EH (cell line): Measurements from ENCODE around the gene HOXB6.

Source experiments
- DNase-seq: peaks from one replicate; pipeline ENCODE4 v3.0.0-alpha.2; 2015; ENCODE audit warnings: low read depth

The HOXB6 gene

DNA sequence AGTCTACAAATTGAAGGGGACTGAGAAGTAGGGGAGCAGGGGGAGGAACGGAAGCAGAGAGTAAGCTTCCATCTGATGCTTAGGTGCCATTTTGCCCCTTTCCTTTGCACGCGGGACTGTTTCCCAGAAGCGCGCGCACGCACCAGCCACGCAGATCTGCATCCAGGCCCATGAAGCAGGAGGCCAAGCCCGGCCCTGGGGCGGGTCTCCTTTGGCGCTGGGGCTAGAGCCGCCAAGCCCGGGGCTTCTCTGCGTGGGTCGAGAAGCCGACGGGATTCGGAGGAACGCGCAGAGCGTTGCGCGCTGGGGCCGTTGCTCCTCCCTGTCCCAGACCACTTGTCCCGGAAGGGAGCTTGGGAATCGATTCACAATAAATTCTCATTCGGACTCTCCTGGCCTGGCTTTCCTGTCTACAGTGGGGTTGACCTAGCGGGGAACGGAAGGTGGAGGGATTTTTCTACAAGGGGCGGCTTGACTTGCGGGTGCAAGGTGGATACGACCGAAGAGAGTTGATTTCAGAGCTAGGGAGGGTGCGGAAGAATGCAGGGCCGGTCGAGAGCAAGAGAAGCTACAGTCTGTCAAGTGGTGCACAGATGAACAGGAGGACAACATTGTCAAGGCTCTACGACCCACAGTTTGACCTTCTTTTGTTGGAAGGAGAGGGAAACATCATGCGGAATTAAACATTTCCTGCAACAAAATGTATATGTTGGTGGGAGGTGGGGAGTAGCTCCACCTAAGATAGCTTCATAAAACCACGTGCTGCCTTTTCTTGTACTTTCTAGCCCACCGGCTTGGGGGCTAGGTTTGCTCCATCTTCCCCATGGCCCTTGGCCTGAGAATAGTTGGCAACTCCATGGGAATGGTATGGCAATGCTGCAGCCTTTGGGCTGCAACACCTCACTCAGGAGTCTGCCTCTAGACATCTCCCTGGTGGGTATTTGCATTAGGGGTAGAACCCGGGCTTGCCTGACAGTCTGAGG is 16.9 kb upstream of the HOXB6 start:
- no peak for DNase-seq

DNA sequence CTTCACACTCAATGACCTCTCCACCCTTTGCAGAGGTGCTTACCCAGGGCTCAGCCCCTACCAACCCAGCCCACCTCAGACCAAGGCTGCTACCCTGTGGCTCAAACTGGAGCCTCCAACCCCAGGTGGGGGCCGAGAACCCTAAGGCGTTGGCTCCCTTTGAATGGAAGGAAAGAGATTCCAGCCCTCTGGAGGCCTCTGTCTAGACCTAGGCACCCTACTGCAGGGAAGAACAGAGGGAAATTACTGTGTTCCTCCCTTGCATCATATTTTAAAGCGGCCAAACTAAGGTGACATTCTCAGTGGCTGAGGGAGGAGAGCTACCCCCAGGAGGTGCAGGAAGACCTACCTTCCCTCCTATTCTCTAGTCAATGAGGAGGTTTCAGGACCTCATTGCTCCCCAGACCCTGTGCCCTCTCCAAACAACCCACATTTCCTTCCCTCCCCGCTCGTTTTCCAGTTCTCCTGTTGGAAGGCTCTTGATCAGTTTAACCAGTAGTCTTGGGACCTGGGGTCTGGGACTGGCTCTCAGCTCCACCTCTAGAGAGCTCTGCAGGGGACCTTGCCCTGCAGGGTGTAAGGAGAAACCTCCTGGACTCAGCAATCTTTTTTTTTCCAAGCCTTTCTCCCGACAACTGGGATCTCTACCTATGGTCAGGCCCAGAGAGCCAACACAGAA is 15.8 kb upstream of the HOXB6 start:
- no peak for DNase-seq

DNA sequence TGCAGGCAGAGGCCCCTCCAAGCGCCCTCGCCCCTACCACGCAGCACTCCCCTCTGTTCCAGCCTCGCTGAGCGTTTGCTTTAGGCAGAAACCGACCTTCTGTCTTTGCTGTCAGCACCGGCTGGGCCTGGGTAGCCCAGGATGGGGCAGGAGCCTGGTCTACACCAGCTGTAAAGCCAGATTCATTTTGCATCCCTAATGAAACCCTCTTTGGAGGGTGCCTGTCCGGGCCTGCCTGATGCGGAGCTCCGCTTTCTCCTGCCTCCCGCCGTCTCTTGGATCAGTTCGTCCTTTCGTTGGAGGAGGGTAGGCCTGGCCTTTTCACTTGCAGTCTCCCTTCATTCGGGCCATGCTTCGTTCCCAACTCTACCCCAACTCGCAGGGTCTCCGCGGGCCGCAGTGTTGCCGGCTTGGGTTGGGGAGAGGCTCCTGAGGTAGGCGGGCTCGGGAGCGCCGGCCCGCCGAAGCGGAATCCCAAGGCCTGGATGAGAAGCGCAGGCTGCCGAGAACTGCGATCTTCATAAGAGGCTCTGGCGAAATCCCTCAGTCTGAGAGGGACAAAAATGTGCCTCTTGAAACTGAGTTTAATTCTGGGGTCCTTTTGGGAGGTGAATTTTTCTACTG is 15.2 kb upstream of the HOXB6 start:
- DNase-seq, result no peak

DNA sequence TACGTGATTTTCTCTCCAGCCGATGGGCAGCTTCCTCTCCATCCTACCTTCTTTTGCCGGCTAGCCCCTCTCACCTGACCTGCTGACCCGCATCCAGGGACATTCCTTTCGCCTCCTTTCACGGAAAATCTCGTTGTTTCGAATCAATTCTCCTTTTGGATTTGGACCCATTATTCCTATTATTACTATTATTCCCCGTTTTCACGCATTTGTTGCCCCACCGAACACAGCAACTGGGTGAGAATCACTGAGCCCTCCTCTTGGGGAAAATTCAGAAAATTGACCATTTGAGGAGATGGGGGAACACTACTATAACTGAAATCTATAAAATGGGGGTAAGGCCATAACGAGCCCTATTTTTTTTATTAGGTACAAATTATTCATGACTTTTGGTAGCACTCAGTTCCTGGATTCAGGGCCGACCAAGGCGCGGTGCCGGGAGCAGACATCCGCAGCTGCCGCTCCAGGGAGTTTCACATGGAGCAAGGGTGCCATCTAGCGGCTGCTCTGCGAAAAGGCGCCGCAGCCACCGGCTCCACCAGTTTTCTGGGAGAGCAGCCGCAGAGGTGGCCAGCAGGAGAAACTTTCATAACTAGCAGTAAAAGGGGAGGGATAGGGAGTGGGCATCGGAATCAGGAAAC is 13.6 kb upstream of the HOXB6 start:
- DNase-seq, result peak; percentile 78

DNA sequence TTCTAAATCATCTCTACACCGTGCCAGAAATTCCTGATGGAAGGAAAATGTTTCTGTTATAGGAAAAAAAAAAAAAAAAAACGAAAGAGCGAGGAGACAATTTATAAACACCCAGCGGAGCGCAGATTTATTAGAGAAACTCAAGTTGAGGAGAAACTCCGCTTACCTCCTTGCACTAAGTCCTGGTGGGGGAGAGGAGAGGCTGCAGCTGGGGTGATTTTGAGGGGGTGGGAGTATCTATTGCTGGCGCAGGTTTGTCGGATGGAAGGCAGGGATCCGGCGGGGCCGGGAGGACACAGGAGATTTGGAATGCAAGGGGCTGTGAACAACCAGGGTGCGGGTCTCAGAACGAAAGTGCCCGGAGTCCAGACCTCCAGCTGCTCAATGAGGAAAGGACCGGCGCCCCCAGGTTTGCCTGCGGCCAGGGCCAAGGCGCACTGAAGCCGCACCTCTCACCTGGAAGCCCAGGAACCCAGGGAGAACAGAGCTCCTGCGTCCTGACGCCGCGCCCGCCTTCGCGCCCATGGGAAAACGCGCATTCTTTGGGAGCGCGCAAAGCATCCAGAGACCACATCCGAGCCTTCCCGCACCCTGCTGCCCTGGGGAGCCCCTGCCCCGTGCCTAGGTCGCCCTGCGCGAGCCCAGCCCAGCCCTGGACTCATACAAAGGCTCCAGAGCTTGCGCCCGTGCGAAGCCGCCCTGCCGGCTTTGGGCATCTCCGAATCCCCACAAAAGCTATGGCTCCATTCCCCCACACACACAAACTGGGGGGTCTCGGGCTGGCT is 12.9 kb upstream of the HOXB6 start:
- no peak for DNase-seq

DNA sequence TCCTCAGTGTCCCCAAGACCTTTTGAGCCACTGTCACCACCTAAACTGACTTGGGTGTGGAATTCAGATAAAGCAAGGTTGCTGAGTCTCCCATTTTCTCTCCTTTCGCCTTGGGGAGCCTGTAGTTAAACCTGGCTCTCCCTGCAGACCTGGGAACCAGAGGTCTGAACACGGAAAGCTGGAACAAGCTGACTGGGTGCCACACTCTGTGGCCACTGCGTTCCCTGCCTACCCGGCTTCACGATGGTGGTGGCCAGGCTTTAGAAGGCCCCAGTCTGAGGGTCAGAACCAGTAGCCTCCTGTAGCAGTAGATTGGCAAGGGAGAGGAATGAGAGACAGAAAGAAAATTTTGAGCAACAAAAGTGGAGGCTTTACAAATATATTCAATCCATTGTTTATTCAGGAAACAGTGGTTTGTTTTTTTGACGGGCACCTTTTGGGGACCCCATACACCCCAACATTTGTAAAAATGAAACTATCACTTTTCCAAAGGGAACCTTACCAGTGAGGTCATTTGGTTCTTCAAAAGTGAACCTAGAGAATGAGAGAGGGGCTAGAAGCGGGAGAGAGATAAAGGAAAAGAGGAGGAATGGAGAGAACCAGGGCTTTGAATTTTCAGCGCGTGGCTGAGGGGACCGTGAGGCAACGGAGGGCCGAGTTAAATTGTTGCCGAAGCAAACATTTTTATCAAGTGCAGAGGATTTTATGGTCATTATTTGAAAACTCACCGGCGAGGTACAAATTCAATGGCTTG is 12.1 kb upstream of the HOXB6 start:
- DNase-seq, result no peak

DNA sequence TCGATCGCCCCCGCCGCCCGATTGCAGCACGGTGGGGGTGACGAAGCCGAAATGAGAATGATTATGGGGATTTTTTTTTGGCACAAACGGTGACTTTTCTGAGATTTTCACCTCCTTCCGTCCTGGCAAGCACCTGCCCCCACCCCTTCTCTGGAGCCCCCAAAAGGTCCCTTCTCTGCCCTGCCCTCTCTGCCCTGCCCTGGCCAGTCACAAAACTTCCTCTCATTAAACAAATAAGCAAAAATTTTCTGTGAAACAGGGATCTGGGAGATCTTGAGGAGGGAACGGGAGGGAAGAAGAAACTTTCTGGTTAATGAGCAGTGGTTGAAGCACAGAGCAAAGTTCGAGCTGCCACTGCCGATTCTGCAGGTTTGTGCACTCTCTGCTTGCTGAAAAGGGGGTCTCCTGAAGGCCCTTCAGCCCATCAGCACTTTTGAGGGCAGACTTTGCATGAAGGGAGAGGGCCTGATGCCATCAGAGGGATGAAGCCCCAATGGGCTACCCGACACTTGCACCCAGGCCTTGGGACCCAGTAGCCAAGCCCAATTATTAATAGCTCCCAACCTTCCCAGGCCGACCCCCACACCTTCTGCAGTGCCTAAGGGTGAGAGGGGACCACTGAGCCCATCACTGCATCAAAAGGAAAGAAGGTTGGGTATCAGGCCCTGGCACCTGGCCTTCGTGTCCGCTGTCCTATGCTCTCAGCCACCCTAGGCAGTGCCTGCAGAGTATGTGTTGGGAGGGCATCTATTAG is 11.4 kb upstream of the HOXB6 start:
- DNase-seq, result no peak

DNA sequence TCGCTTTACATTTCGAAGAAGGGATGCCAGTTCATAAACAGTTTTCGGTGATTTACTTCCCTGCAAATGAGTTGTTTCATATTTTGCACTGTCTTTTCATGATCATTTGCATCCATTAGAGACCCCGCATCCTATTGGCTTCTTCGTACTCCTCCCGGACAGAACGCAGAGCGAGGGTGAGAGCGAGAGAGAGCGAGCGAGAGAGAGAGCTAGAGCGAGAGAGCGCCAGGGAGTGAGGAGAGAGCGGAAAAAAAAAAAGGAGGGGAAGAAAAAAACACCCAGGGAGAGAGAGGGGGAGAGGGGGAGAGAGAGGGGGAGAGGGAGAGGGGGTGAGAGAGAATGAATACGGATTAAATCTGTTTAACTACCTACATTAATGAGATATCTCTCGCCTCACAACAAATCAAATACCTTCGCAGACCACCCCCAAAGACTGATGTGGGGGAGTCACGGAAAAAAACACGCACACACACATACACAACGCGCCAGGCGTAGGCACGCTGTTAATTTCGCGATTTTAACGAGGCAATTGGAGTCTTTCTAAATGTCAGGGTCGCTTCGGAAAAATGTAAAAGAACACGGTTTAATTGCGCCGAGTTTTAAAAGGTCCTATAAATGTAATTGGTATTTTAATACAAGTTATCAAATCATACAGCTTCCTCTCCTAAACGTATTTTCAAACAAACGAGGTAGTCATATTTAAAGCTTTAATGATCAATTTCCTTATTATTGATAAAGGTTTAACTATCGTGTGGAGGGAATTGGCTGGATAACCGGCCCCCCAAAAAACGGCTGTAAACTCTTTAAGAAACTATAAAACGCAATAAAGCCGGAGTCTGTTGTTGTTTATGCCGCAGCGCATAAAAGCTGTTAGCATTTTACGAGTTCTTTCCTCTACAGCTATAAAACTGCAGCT is 10.5 kb upstream of the HOXB6 start, which contains the start of gene HOXB8:
Gene HOXB8 (minus strand): TSS at position 246 of the 916 bp plus-strand sequence. CDS start 588 bp downstream, outside the sequence.
- DNase-seq, result no peak

DNA sequence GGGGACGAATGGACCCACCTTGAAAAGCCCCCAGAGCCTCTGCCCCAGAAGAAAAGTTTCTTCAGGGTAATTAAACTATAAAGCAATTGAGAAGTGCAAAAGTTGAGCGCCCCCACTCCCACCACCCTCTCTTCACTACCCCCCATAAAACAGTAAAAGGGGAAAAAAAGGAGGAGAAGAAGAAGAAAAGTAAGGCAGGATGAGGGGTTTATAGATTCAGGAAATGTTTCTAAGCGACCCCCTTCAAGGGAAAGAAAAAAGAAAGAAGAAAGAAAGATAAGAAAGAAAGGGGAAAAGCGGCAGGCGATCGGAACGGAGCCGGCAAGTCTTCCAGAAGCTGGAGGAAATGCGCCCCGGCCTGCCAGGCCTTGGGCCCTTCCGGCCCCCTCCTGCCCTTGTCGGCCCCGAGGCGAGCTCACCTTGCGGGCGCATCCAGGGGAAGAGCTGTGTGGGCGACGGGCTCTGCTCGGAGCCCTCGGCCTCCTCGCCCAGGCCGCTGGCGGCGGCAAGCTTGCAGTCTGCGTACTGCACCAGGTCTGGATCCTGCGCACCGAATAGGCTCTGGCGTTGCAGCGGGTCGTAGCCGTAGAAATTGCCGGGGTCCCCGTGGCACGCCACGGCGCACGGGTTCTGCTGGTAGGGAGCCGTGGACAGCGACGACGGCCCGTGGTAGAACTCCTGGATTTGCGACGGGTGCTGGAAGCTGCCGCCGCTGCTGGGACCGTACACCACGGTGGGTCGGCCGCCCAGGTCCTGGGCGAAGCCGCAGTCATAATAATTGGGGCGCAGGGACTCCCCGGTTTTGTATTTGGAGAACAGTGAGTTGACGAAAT is 9.3 kb upstream of the HOXB6 start:
- no peak for DNase-seq

DNA sequence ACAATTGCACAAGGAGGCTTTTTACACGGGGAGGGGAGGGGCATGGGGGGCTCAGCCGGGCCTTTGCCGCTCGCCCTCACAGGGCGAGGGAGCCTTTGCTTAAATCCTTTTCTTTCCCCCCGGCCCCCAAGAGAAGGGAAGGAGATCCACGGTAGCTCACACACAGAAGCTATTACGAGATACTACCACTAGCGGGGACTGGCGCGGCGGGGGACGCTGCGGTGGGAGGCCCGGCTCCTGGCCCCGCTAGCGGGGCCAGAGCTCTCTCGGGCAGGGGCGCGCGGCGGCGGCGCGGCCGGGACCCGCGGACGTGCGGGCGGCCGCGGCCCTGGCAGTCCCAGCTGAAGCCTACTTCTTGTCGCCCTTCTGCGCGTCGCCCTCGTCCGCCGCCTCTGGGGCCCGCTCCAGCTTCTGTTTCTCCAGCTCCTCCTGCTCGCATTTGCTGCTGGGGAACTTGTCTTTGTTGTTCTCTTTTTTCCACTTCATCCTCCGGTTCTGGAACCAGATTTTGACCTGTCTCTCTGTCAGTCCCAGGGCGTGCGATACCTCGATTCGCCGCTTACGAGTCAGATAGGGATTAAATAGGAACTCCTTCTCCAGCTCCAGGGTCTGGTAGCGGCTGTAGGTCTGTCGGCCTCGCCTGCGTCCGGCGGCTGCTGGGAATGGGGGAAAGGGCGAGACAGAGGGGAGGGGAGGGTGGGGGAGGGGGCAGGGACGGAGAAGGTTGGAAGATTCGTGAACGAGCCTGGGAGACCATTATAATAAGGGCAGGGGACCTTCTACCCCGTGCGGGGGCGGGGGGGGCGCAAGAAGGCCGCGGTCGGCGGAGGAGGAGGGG is 8.3 kb upstream of the HOXB6 start:
- no peak for DNase-seq

DNA sequence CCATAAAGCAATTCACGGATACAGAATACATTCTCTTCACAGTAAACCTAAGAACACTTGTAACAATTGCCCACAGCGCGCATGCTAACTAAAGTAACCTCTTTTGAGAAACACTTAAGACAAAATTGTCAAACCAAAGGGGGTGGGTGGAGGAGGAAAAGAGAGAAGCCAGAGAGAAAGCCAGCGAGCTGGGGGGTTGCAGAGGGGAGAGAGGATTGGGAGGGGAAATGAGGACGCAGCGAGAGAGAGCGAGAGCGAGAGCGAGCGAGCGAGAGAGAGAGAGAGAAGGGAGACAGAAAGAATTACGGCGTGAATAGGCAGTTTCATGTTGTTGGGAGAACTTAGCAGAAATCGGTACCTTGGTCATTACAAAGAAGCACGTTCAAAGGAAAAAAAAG is 7.7 kb upstream of the HOXB6 start:
- no peak for DNase-seq

DNA sequence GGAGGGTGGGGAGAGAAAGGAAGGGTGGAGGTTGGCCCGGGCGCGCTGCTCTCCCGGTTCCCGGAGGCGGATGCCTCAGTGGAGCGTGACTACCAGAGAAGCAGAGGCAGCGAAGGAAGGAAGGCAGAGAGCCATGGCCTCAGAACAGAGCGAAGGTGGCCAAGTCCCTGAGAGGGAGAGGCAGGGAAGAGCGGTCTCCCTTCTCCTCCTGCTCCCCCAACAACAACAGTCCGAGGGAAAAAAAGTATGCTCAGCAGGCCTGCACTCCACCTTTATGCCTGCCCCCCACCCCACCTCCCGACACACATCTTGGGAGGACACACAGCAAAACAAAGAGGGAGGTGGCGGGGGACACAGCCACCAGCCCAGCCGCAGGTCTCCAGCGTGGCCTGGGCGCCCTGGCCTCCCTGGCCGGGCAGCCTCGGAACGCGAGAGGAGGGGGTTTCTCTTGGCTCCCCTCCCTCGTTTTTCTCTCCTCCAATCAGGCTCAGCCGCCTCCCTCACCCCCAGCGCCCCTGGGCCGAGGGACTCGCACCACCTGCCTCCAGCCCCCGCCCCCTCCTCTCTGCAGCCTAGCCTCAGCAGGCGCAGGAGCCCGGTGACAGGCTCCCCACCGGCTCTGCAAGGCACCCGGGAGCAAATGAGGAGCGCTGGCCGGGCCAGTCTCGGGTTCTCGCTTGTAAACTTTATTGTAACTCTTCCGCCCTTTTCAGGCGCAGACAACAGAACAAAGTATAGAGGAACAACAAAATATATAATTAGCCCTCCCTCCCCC is 7.1 kb upstream of the HOXB6 start:
- DNase-seq, result no peak

DNA sequence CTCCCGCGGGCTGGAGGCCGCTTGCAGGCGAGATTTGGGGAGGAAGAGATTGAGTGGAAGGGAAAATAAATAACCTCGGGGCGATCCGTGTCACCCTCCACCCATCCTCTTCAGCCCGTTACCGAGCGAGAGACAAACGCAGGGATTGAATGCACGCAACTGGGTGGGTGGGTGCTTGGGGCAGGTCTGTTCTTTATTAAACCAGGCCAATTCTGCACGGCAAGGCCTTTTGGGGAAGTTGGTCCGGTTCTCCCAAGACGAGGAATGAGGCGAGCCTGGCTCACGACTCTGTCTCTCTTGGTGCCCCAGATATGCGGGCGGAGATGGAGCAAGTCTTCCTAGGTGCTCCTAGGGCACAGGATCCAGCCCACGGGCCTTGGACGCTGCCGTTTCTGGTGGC is 6.4 kb upstream of the HOXB6 start:
- no peak for DNase-seq

DNA sequence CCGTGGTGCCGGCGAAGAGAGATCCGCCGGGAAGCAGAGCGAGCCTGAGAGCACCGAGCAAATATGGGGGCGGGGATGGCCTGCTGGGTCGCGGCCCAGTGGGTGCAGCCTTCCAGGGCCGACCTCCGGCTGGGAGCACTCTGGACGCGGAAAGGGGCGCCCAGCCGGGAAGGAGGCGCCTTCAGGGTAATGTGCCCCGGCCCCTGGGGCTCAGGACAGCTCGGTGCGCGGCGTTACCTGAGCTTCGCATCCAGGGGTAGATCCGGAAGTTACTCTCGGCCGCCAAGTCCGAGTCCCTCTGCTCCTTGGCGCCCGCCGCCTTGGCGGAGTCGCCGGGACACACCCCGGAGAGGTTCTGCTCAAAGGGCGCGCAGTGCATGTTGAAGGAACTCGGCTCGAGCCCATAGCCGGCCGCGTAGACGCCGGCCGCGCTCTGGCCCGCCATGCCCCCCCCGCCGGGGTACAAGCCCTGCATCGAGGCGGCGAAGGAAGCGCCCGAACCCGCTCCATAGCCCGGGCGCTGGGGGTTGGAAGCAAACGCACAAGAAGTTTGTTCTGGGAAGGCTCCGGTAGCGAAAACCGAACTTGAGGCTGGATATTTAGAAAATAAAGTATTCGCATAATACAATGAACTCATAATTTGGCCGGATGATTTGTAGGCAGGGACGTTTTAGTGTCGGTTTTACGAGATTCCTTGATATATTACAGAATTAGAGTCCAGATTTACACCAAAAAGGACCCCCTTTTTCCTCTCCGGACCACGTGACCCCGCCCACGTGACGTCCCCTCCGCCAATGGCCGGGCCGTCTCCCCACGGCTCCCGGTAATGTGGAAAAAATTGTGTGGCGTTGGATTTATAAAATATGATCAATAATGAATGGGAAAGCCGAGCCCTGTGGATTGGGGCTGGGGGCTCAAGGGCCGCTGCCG is 5.8 kb upstream of the HOXB6 start, which contains the start of gene HOXB7:
Gene HOXB7 (minus strand): TSS at position 736 of the 930 bp plus-strand sequence. CDS start 99 bp downstream, at position 637.
- DNase-seq, result no peak

DNA sequence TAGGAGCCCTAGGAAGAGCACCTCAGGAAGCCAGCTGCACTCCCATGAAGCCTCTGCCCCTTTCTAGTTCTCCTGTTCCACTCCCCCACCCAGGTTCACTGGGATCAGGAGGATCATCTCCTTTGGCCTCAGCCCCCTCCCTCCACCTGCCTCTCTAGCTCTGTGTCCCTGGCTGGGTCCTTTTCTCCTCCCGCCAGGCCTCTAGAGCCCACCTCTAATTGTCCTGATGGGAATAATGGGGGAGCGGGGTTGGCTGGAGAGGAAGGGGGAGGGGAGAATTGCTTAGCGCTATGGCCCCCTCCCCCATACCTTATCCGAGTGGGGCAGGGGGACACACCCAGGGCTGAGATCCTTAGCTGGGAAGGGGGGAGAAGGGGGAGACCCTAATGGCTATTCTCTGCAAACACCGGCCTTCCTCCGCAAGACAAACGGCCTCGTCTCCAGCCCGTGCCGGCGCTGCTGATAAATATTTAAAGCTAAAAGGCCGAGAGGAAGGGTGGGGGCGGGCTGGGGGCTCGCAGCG is 5.0 kb upstream of the HOXB6 start:
- no peak for DNase-seq
